DOHH2 (cell line): ENCODE results near the gene RHEX.

Experiments
- H3F3A ChIP-seq: fragments of 200-600 bp; sonication (generic), shearing (Covaris generic); 2 replicates; pipeline ENCODE4 v1.6.0; 2016; ENCODE audit warnings: antibody characterized with exemption, mild to moderate bottlenecking; ENCODE audit not compliant: control insufficient read depth, insufficient read depth
- H3K27ac ChIP-seq: fragments of 200-600 bp; sonication (generic); 2 replicates; pipeline ENCODE4 v1.5.1; 2014; ENCODE audit warnings: low read depth, mild to moderate bottlenecking, low read length, moderate library complexity
- H3K27me3 ChIP-seq: fragments of 200-600 bp; sonication (generic); 2 replicates; pipeline ENCODE4 v1.6.1; 2014; ENCODE audit warnings: mild to moderate bottlenecking, low read length, mixed read lengths; ENCODE audit not compliant: control insufficient read depth
- H3K36me3 ChIP-seq: fragments of 200-600 bp; sonication (generic); 2 replicates; pipeline ENCODE4 v1.6.1; 2014; ENCODE audit warnings: mild to moderate bottlenecking, low read length, moderate library complexity, mixed read lengths; ENCODE audit not compliant: control insufficient read depth
- H3K4me1 ChIP-seq: fragments of 200-600 bp; sonication (generic); 2 replicates; pipeline ENCODE4 v1.6.1; 2014; ENCODE audit warnings: mild to moderate bottlenecking, low read length, mixed read lengths; ENCODE audit not compliant: control insufficient read depth
- H3K4me2 ChIP-seq: fragments of 200-600 bp; sonication (generic); 2 replicates; pipeline ENCODE4 v1.6.0; 2014; ENCODE audit warnings: mild to moderate bottlenecking, low read length, moderate library complexity
- H3K4me3 ChIP-seq: fragments of 200-600 bp; sonication (generic); 2 replicates; pipeline ENCODE4 v1.5.1; 2014; ENCODE audit warnings: mild to moderate bottlenecking, low read length, mixed read lengths
- H3K79me2 ChIP-seq: fragments of 200-600 bp; sonication (generic); 2 replicates; pipeline ENCODE4 v1.6.1; 2014; ENCODE audit warnings: mild to moderate bottlenecking, low read length, mixed read lengths; ENCODE audit not compliant: control insufficient read depth
- H3K9me2 ChIP-seq: fragments of 200-600 bp; sonication (generic); replicated peaks from 2 replicates; pipeline ENCODE4 v1.6.1; 2014; ENCODE audit warnings: mild to moderate bottlenecking, low read length, mixed read lengths; ENCODE audit not compliant: control insufficient read depth
- H3K9me3 ChIP-seq: fragments of 200-600 bp; sonication (generic); 2 replicates; pipeline ENCODE4 v1.6.1; 2014; ENCODE audit warnings: antibody characterized with exemption, low read length, mixed read lengths; ENCODE audit not compliant: control insufficient read depth, insufficient read depth
- H4K20me1 ChIP-seq: fragments of 200-600 bp; sonication (generic); 2 replicates; pipeline ENCODE4 v1.6.0; 2014; ENCODE audit warnings: low read depth, mild to moderate bottlenecking, antibody characterized with exemption, low read length, moderate library complexity; ENCODE audit not compliant: control insufficient read depth, insufficient read depth
- EZH2phosphoT487 ChIP-seq: fragments of 200-600 bp; sonication (generic); IDR thresholded peaks from 2 replicates; pipeline ENCODE4 v1.6.1; 2017; ENCODE audit warnings: borderline replicate concordance, mild to moderate bottlenecking, antibody characterized with exemption, low read length, moderate library complexity, mixed read lengths
- TF ChIP-seq, protein P1 (sequence below): fragments of 200-600 bp; sonication (generic); IDR thresholded peaks from one replicate; pipeline ENCODE4 v1.5.1; 2014; ENCODE audit warnings: antibody characterized with exemption, mild to moderate bottlenecking, low read depth, low read length; ENCODE audit not compliant: poor library complexity, severe bottlenecking

Gene RHEX

DNA sequence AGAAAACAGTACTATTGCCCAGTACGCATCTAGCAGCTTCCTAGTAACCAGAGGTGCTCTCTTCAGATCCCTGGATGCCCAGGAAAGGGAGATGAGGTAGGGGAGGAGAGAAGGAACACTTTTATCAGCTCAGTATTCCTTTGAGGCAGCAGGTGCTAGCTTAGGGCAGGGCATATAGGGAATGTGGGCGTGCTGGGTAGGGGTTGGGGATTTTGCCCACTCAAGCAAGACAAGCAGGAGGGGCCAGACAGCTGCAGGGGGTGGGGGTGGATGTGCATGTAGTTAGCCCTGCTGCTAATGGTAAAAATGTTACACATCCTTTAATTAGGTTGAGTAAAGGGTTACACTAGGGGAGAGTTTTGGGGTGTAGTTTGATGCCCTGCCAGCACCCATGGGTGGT is 82.3 kb downstream of the RHEX start:
- Histone ChIP-seq H3K4me1 (no peaks in the 10 kb centered on the region), H3K4me2 (no peak overlapping the region), H4K20me1 (no peaks in the 10 kb centered on the region), H3K36me3 (no peaks in the 10 kb centered on the region), H3F3A (no peaks in the 10 kb centered on the region), H3K79me2 (no peaks in the 10 kb centered on the region), H3K9me2 (no peaks in the 10 kb centered on the region), H3K27me3 (peaks cover 20% of the 10 kb centered on the region), H3K9me3 (no peaks in the 10 kb centered on the region), H3K27ac (no peak overlapping the region), H3K4me3 (no peak overlapping the region)
- TF ChIP-seq EZH2phosphoT487: no peak
- TF ChIP-seq, protein P1, sequence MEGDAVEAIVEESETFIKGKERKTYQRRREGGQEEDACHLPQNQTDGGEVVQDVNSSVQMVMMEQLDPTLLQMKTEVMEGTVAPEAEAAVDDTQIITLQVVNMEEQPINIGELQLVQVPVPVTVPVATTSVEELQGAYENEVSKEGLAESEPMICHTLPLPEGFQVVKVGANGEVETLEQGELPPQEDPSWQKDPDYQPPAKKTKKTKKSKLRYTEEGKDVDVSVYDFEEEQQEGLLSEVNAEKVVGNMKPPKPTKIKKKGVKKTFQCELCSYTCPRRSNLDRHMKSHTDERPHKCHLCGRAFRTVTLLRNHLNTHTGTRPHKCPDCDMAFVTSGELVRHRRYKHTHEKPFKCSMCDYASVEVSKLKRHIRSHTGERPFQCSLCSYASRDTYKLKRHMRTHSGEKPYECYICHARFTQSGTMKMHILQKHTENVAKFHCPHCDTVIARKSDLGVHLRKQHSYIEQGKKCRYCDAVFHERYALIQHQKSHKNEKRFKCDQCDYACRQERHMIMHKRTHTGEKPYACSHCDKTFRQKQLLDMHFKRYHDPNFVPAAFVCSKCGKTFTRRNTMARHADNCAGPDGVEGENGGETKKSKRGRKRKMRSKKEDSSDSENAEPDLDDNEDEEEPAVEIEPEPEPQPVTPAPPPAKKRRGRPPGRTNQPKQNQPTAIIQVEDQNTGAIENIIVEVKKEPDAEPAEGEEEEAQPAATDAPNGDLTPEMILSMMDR: no peak

DNA sequence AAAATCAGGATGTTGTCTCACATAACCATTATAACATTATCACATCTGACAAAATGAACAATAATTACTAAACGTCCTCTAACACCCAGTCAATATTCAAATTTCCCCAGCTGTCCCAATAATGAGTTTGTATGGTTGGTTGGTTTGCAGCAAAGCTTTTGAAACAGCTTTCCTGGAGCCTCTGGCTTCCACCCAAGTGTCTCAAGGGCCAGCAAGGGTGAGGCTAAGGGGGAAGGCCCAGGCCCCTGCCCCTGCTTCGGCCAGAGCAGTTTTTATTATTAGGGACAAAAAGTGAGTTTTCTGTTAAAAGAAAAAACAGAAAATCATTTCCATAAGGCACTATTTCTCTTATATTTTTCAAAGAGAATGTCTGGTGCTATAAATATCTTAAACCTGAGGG is 83.3 kb downstream of the RHEX start:
- Histone ChIP-seq H4K20me1 (no peaks in the 10 kb centered on the region), H3K4me3 (no peak overlapping the region), H3K9me2 (no peaks in the 10 kb centered on the region), H3K4me2 (no peak overlapping the region), H3K4me1 (no peaks in the 10 kb centered on the region), H3K27me3 (peaks cover 30% of the 10 kb centered on the region), H3K79me2 (no peaks in the 10 kb centered on the region), H3K36me3 (no peaks in the 10 kb centered on the region), H3K9me3 (no peaks in the 10 kb centered on the region), H3F3A (no peaks in the 10 kb centered on the region), H3K27ac (no peak overlapping the region)
- no peak for TF ChIP-seq EZH2phosphoT487
- TF ChIP-seq, protein P1: no peak

DNA sequence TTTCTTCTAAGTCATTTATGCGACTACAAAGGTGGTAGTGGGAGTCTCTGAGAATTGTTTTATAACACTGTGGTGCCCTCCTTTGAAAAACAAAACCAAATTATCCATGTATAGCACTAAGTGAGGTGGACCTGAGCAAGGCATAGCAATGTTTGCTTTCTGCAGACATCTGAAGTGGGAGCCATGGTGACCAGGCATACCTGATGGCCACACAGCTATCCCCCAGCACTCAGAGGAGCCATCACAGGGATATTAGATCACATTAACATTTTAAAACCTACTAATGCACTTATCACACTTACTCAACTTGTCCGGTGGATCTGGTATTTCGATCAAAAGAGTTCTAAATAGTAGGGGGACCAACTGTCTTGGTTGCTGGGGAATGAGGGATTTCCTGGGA is 89.0 kb downstream of the RHEX start:
- peaks cover 47% of the 10 kb centered on the region for H3K27me3 ChIP-seq

More for the DNA sequence above, 89.0 kb downstream of the RHEX start:
- no peak overlapping the region for H3K4me2 ChIP-seq
- no peak overlapping the region for H3K27ac ChIP-seq
- no peaks in the 10 kb centered on the region for H3F3A ChIP-seq
- H4K20me1 ChIP-seq: no peaks in the 10 kb centered on the region
- H3K9me3 ChIP-seq: no peaks in the 10 kb centered on the region
- no peak overlapping the region for H3K4me3 ChIP-seq
- no peaks in the 10 kb centered on the region for H3K79me2 ChIP-seq
- TF ChIP-seq EZH2phosphoT487: no peak
- TF ChIP-seq, protein P1: no peak
- H3K9me2 ChIP-seq: no peaks in the 10 kb centered on the region
- no peaks in the 10 kb centered on the region for H3K4me1 ChIP-seq
- no peaks in the 10 kb centered on the region for H3K36me3 ChIP-seq
